HG03571 (cell line): ENCODE data around the gene LINGO3.

Source experiments
- ATAC-seq: cut with Tn5 transposase; IDR thresholded peaks from one replicate; pipeline ENCODE4 v1.9.1; 2021; ENCODE audit not compliant: unreplicated experiment

LINGO3 gene

DNA sequence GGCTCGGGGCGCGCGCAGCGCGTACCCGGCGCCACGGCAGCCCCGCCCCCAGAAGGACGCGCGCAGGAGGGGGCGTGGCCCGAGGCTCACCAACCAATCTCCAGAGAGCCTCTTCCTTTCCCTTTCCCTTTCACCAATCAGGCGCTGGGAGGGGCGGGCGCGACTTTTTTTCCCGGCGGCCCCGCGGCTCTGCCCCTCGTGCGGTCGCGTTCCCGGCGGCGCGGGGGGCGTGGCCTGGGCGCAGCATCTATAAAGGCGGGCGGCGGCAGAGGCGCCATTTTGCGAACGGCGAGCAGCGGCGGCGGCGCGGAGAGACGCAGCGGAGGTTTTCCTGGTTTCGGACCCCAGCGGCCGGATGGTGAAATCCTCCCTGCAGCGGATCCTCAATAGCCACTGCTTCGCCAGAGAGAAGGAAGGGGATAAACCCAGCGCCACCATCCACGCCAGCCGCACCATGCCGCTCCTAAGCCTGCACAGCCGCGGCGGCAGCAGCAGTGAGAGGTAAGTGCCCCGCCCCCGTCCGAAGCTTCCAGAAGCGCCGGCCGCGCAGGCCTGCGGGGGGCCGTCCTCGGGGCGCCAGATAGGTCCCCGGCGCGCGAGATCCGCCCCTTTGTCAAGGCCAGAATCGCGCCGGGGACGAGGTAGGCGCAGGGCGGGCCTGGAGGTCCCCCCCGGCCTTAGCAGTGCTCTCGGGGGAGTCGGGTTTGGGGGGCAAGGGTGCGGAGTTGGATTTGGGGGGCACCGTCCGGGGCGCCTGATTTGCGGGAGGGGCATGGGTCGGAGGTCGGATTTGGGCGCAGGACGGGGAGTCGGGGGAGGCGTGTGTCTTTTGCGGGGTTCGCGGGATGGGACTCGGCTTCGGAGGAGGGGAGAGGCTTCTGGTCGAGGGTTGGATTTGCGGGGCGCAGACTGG, 38.5 kb downstream of the LINGO3 start:
- peak; percentile 39 for ATAC-seq

DNA sequence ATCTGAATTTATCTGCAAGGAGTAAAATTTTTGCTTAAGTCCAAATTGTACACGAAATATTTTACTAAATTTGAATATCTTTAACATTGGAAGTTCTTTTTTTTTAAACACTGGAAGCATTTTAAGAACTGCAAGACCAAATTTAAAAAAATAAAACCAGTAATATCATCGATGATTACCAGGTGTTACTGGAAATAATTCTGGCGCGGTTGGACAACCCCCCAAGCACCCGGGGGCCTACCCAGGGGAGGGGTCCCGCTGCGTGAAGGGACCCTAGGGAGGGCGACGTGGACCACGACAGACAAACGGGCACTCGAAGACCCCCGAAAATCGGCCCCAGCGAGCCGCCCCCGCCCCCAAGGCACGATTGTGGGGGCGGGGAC, 39.1 kb downstream of the LINGO3 start:
- no peak for ATAC-seq

DNA sequence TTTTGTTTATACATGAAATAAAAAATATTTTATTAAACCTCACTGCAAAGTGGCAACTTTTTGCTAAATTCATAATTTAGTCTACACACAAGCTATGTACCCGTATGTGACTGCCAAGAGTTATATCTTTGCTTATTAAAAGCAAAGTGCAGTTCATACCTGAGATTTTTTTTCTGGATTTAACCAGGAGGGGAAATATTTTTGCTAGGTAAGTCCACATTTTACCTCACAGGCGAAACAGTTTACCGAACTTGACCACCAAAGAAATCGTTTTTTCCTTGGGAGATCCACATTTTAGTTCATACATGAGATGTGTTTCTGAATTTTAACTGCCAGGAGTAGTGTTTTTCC, 39.5 kb downstream of the LINGO3 start:
- ATAC-seq, result no peak

DNA sequence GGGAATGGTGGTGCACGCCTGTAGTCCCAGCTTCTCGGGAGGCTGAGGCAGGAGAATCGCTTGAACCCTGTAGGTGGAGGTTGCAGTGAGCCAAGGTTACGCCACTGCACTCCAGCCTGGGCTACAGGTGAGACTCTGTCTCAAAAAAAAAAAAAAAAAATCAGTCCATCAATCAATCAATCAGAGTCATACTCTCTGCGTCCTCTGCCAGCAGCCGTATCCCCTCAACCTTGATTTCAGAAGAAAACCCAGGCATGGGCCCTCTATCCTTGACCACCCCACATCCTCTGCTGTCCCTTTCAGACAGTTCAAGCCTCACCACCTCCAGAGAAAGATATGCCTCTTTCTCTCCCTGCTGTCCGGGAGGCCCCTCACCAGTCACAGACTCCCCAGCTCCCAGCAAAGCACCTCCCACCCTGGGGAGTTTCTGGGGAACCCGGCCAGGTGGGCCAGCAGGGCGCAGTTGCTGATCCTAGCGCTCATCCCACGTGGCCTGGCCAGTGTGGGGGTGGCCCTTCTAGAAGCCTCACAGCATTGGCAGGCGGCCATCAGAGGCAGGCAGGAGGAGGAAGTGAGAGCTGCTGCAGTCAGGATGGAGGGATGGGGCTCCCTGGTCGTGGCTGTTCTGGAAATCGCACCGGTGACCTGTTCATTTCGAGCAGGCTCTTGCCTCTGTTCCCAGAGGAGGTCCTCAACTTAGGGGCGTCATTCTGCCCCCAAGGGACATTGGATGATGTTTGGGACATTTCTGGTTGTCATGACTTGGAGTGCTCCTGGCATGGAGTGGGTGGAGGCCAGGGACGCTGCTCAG, 41.6 kb downstream of the LINGO3 start:
- no peak for ATAC-seq

DNA sequence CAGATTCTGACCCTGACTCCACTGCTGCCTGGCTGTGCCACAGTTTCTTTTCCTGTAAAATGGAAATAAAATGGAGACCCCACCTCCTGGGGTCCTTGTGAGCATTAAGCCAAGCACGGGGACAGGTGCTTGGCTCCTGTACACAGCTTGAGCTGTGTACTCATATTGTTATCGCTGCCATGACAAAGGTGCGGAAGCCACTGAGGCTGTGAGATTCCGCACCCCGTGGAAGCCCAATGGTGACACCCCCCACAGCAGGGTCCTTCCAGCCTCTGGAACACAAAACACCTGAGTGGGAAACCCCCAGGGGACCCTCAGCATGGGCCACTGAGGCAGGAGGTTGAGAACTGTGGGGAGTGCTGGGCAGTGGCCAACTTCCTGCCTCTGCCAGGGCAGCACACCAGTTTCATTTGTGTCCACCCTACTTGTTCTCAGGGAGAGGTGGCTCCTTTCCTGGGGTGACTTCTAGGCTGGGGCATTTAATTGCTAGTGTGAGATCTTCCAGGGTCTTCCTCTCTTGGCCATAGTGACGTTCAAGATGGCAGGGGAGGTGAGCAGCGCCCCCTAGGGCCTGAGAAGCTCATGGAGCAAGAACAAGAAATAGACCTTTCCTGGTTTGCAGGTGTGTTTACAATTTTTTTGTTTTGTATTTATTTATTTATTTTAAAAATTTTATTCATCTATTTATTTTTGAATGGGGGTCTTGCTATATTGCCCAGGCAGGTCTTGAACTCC, 46.3 kb downstream of the LINGO3 start:
- no peak for ATAC-seq

DNA sequence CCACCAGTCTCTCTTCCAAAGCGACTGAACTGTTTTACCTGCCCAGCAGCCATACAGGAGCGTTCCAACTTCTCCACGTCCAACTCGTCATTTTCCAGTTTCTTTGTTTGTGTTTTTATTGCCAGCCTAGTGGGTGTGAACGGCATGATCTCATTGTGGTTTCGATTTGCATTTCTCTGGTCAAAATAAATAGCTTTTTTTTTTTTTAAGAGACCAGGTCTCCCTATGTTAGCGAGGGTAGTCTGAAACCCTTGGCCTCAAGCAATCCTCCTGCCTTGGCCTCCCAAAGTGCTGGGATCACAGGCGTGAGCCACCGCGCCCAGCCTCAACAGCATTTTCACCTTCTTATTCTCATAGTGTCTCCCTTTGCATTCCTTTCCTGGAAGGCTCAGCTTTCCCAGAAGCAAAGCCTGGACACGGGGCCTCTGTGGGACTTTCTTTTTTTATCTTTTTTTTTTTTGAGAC, 47.6 kb downstream of the LINGO3 start:
- no peak for ATAC-seq

DNA sequence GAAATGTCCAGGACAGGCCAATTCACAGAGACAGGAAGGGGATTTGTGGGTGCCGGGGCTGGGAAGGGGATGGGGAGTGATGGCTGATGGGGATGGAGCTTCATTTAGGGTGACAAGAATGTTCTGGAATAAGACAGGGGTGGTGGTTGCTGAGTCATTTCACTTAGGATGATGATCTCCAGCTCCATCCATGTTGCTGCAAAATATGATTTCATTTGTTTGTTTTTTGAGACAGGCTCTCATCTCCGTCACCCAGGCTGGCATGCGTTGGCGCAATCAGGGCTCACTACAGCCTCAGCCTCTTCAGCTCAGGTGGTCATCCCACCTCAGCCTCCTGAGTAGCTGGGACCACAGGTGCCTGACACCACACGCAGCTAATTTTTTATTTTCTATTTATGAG, 48.6 kb downstream of the LINGO3 start:
- ATAC-seq, result no peak
